A204.1 (cell line): Measurements from ENCODE around the gene GRID1.

ENCODE experiments used
- FAIRE-seq: peaks from 2 replicates; lab custom pipeline; 2012; peaks lifted over from hg19 to GRCh38; lab: Jason Lieb, UNC

The GRID1 gene

GRCh38 chr10:86336341-86336740 is 30.3 kb downstream of the GRID1 start:
- FAIRE-seq = no peak

GRCh38 chr10:86335831-86336230 is 30.8 kb downstream of the GRID1 start:
- FAIRE-seq = no peak

GRCh38 chr10:86335257-86335656 is 31.3 kb downstream of the GRID1 start:
- FAIRE-seq = no peak

- FAIRE-seq = no peak
These were observed 32.0 kb downstream of the GRID1 start for GRCh38 chr10:86334488-86335085.

- no peak for FAIRE-seq
These were observed 32.6 kb downstream of the GRID1 start for GRCh38 chr10:86333826-86334487.

- no peak for FAIRE-seq
These were observed 34.7 kb downstream of the GRID1 start for GRCh38 chr10:86331861-86332260.

- no peak for FAIRE-seq
These were observed 35.5 kb downstream of the GRID1 start for GRCh38 chr10:86330778-86331763.

- FAIRE-seq = no peak
These were observed 36.5 kb downstream of the GRID1 start for GRCh38 chr10:86329896-86330680.

- no peak for FAIRE-seq
These were observed 37.4 kb downstream of the GRID1 start for GRCh38 chr10:86329093-86329710.

- no peak for FAIRE-seq
These were observed 38.5 kb downstream of the GRID1 start for GRCh38 chr10:86327954-86328725.

GRCh38 chr10:86325158-86325557 is 41.4 kb downstream of the GRID1 start:
- no peak for FAIRE-seq

GRCh38 chr10:86321568-86321967 is 45.0 kb downstream of the GRID1 start:
- no peak for FAIRE-seq

- no peak for FAIRE-seq
These were observed 46.9 kb downstream of the GRID1 start for GRCh38 chr10:86319676-86320075.

GRCh38 chr10:86317949-86318725 is 48.5 kb downstream of the GRID1 start:
- no peak for FAIRE-seq

- no peak for FAIRE-seq
These were observed 49.6 kb downstream of the GRID1 start for GRCh38 chr10:86316990-86317389.

- no peak for FAIRE-seq
These were observed 50.2 kb downstream of the GRID1 start for GRCh38 chr10:86316274-86316835.

GRCh38 chr10:86315549-86315942 is 51.0 kb downstream of the GRID1 start:
- FAIRE-seq = no peak

- FAIRE-seq = no peak
These were observed 51.7 kb downstream of the GRID1 start for GRCh38 chr10:86314616-86315548.

- no peak for FAIRE-seq
These were observed 53.0 kb downstream of the GRID1 start for GRCh38 chr10:86313621-86314041.
